ENCODE results near the gene FARSB.

FARSB gene

DNA sequence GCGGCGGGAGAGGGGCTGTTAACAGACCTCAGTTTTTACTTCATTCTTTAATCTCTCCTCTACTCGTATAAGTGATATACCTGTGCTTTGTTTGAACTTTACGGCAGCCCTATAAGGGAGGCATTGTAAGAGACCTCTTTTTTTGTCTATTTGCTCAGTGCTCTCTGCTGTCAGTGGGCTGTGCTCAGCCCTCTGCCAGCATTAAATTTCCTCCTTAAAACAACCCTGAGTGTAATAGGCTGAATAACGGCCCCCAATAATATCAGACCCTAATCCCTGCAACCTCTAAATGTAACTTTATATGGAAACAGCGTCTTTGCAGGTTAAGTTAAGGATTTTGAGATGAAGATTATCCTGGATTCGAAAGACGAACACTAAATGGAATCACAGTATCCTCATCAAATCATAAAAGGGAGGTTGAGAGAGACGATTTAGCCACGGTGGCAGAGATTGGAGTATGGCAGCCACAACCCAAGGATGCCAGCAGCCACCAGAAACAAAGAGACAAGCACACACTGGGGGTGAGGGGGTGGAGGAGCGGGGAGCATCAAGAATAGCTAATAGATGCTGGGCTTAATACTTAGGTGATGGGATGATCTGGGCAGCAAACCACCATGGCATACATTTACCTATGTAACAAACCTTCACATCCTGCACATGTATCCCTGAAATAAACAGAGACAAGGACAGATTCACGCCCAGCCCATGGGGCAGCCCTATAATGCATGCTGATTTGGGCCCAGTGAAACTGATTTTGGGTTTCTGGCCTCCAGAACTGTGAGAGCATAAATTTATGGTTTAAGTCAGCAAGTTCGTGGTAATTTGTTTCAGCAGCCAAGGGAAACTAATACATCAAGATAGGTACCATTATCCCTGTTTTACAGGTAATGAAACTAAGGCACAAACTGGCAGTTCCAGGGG is 894 bp upstream of the FARSB start:
- no peak for DNase-seq

DNA sequence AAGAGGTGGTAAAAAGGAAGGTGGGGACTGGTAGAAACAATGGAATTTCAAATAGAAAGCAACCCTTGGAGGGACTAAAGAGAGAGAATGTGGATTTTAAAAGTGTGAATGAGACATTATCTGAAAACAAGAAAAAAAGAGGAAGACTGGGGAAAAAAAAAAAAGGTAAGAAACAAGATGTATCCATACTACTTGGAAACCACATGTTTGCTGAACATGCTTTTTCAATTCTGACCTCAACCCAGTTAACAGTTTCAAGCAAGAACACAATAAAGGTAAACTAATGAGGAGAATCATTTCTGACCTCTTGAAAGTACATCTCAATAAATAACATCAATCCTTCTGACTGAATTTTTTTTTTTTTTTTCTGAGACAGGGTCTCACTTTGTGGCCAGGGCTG is 2.6 kb downstream of the FARSB start:
- no peak for DNase-seq

DNA sequence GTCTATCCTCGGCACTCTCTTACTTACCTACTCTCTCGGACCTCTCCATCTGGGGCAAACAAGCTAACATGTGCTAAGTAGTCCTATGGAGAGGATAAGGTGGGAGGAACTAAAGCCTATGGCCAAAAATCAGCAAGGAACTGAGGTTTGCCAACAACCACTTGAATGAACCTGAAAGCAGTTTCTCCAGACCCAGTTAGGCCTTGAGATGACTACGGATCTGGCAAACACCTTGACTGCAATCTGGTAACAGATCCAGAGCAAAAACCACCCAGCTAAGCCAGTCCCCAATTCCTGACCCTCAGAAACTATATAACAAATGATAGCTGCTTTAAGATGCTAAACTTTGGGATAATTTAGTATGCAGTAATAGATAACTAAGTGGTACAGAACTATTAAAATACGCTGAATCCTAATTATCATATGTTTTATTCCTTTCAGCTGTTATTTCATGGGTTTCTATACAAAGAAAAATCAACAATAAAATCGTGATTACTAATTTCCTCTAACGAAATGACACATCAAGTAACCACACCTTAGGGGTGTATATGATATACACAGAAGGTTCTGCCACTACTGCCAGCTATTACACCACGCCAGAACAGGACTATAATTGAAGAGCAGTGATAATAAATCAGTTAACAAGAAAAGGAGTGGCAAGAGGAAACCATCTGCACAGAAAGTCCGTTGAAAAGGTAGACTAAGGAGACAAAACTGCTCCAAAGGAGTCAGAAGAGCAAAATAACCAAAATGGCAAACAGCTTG is 3.2 kb downstream of the FARSB start:
- DNase-seq = no peak

DNA sequence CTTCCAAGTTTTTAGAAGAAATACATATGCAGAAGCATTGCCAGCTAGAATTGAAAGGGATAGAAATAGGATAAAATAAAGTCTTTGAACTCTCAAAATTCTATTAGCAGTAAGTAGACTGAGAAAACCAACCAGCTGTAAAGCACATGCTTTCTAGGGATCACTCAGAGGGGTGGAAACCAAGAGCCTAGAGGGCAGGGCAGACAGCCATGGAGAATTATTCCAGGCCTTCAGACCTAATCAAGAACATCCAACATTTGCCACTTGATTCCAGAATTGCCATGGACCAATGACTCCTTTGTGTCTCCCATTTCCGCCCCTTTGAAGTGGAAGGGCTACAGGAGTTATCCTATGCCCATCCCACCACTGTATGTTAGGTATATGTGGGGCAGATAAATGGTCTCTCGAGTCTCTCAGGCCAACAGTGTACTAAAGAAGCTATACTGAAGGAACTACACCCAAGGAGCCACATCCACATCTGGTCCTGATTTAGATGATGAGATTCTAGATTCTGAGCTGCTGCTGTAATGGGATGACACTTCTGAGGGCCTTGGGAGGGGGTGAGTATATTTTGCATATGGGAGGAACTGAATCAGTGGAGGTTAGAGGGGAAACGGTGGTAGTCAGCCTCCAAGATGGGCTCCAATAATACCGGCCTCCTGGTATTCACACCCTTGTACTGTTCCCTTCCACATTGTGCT is 4.0 kb downstream of the FARSB start:
- DNase-seq = no peak

DNA sequence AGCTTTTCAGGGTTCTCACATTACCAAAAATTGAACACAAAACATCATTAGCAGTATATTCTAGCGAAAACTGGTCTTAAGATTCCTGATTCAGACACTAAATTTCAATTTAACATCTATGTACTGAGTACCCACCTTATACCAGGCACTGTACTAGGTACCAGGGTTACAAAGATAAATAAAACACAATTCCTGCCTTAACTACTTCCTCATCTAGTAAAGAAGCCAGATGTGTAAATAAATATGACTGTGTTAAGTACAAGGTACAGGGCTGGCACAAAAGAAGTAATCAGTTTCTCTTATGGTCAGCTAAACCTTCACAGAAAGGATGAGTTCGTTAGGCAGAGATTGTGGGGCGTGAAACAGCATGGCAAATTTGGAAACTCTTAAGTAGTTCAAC is 6.1 kb downstream of the FARSB start:
- DNase-seq = no peak

DNA sequence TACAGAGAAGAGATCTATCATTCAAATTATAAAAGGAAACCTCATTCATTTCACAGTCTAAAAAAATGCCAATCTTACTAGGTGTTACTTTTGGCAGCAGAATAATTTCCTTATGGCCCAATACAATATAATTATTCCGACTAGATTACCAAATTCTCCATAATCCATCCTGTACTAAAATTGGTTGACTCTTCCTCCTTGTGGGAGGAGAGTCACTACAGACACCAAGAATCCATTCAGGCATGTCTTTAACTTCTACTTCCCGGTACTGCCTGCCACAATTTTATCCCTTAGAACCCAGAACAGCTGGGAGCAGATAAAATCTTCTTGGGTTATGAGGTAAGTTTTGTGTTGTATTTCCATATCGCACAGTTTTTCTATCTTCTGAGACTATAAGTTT is 9.9 kb downstream of the FARSB start:
- no peak for DNase-seq

DNA sequence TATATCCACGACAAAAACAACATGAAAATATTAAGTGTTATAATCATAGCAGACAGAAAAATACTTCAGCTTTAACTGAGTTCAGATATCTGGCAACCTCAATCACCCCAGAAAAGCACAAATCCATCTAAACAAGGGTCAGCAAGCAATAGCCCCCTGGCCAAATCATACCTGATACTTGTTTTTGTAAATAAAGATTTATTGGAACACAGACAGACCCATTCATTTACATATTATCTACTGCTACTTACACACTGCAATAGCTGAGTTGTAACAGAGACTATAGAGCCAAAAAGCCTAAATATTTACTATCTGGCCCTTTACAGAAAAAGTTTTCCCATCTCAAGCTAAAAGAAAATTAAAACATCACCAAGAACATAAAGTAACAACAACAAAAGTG is 12.8 kb downstream of the FARSB start:
- no peak for DNase-seq

DNA sequence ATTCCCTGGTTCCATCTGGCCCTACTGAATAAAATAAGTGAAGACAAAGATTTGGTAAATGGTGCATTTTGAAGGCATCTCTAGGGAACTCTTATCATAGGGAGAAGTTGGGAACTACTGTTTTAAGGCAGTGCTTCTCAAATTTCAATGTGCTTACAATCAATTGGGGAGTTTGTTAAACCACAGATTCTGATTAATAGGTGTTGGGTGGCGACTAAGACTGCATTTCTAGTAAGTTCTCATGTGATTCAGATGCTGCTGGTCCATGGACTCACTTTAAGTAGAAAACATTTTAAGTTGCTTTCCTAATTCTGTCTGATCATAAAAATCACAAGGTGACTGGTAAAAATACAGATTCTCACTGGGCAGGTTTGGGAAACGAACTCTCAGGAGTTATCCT is 14.6 kb downstream of the FARSB start:
- no peak for DNase-seq

DNA sequence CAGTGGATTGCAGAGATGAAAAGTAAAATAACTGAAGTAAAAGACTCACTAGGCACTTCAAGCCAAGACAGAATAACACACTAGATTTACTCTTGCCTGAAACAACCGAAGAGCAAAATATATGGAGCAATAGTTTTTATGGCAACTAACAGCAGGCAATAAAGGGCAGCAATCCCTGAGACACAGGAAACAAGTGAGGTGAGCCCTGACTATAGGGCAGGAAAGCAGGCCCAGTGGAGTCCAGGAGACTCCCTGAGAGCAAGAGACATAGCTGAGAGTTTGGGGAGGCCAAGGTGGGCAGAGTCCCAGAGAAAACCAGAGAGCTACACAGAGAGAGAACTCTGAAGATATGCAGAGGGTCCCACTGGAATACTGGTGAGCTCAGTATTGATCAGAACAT is 18.8 kb downstream of the FARSB start:
- no peak for DNase-seq

DNA sequence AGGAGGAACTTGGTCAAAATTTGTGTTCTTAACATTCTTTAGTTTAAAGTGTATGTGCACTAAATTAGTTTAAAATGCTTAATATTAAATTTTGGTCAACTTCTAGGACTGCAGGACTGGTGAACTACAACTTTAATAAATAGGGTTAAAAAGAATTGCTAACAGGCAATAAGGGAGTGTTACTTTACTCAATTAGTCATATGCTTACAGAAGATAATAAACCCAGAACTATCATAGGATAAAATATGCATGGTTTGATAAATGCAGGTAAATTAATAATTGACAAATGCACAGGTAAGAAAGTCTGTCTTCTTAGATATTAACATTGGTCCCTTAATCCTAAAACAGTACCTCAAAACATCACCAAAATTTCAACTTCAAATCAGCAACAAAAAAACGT is 20.6 kb downstream of the FARSB start:
- DNase-seq = no peak

DNA sequence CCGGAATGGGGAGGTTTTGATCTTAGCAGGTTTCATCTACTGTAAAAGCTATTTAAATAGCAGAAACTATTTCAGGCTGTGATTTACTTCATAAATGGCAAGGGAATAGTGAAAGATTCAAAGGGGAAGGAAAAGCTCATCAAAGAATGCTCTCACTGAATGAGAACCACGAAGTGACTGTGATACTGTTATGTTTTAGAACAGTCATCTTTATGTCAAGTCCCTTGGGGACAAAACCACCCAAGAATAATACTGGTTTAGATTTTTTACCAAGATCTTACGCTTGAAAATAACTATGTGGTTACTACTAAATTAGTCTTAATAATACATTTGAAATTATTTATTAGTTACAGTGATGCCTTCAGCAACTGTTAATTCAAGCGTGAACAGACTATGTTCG is 28.1 kb downstream of the FARSB start:
- no peak for DNase-seq

DNA sequence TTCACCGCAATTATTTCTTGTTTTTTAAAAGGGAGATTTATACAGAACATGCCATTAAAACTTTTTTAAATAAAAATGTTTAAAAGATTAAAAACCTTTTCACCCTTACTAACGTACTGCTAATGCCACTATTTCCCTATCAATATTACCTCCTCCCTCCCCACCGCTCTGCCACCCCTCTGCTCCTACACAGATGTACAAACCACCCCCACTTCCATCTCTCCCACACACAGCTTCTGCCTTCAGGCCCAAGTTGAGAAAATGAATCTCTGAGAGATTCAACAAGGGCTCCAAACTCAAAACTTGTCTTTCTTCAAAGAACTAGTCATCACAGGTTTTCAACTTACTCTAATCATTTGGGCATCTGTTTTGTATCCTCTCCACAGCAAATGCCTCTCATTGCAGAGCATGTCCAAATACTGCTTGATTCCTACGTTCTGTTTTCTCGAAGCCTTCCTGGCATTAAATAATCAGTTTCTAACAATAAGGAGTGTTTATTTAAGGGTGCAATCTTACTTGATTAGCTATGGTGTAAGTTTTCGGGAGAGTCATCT is 32.1 kb downstream of the FARSB start:
- DNase-seq = no peak

DNA sequence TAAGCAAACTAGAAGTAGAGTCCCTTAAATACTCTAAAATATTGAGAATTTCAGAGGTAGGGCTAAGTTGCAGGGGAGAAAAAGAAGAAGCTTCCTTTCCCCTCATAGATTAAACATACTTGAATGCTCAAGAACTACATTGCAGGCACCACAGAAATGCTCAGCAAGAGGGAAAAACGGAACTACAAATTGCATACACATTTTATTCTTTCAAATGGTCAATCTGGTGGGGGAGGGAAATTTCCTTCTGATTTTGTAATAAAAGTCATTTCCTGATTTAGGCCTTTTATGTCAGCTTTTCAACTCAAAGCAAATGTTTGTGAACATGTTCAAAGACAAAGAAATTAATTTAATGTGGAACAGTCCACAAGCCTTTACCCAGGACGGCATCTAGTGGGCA is 33.0 kb downstream of the FARSB start:
- no peak for DNase-seq

DNA sequence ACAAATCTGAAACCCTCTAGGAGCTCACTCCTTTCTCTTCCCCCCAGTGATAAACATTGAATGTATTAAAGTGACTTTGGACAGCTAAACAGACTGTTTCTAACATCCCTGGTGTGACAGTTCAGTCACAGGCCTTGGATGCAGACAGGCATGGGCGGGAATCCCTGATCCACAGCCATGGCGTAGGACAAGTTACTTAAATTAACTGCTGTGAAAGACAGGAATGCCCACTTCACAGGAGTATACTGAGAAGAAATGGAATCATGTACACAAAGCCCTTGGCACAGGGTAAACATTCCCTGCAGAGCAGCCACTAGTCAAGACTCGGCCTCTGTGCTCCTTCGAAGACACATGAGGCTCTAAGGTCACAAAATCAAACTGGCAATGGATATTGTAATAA is 34.0 kb downstream of the FARSB start:
- DNase-seq = no peak

DNA sequence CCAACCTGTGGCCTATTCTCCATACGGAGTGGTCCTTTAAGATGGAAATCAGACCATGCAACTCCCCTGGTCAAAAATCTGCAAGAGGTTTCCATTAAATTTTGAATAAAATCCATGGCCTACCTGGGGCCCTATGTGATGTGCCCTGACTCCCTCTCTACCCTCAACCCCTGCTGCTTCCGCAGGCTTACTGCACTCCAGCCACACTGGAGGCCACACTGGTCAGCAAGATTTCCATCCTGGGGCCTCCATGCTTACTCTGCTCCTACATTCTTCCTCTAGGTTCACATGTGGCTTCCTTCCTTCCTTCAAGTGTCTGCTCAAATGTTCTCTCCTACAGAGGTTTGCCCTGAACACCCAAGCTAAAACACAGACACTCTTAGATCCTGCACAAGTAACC is 40.6 kb downstream of the FARSB start:
- DNase-seq = no peak

DNA sequence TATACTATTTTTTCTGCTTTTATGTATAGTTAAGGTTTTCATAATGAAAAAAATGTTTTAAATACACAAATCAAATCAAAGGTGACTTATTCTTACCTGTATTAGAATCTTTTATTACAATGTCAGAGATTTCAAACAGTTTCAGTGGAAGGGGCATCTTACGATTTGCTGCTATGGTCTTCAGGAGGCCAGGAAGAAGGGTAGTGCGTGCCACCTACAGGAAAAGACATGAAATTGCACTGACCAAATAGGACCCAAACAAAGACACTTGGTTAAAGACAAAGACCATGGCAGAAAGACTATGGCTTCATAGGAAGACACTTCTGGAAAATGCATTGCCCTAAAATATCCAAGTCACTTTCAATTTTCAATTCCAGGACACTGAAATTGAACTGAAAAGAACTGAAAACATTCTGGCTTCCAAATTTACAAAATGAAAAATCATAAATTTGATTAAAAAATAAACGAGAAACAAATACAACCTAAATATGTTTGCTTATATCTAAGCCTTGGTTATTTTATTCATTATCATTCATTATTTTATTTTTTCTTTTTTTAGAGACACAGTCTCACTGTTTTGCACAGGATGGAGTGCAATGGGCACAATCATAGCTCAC is 42.1 kb downstream of the FARSB start:
- no peak for DNase-seq

DNA sequence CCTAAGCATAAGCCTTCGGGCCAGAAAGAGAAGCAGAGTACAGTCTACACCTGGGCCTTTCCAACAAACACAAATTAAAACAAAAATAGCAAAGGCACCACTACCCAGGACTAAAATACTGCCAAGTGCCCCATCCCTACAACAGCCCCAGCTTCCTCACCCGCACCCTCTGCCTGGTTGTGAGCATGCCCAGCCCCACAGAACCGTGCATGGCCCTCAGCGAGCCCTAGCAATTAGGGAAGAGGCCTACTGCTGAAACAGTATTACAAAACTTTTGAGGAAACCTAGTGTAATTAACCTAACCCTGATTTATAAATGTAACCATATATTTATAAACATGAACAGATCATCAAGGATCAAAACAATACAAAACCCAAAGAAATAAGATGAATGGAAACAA is 44.2 kb downstream of the FARSB start:
- no peak for DNase-seq

DNA sequence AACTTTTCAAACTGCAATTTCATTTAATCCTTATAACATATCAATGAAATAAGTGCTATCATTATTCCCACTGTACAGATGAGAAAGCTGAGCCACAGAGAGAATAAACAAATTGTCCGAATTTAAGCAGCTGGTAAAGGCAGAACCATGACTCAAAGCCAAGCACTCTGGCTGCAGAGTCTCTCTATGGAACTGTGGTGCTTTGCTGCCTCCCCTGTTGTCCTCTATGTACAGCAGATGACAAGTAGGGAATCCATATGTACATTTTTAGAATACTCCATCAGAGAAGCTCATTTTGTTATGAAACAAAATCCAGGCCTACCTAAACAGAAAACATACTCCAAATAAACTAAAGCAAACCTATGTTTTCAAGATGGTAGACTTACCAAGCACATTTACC is 45.1 kb downstream of the FARSB start:
- DNase-seq = no peak

DNA sequence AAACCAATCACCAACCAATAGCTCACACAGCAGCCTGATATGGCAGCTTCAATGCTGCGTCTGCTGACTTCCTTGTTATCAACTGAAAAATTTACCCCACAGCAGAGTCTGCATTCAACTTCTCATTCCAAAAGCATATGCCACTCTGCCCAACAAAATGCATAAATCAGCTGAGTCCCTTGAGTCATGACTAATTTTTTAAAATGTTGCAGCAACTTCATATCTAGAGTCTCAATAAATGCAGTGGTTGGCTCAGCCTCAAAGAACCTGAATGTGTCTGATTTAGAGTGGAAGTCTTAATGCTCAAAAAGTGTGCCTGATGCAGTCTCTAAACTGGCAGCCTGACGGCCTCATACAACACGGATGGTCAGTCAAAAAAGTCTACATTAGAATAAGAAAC is 46.5 kb downstream of the FARSB start:
- DNase-seq = no peak

DNA sequence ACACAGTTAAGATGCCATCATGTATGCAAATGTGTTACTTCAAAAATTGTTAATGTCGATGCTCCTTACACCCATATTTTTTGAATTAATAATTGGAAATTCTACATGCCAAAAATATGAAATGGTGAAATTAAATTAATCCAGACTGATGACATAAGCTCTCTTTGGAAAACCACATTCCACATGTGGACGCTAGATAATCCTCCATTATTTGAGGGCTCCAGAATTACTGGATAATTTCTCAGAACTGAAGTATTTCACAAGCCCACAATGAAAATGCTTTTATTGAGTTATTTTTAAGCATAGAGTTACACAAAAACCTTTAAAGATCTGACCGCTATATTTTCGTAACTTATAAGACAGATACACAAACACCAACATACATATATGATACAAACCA is 47.8 kb downstream of the FARSB start:
- no peak for DNase-seq

DNA sequence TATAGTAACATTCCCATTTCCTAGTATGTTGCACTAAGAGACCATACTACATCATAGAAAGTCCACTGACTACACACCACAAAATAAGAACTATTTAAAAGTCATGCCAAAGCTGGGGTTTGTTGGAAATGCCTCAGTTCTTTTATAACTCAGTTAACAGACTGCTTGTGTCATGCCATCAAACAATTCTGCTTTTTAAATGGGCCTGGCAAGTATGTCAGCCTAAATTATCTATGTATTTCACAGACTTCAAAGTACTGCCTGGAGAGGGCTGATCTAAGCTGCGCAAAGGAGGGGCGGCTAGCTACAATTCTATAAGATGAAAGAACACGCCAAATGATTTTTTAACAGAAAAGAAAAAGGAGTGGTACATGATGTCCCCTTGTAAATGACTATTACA is 49.6 kb downstream of the FARSB start:
- DNase-seq = no peak

DNA sequence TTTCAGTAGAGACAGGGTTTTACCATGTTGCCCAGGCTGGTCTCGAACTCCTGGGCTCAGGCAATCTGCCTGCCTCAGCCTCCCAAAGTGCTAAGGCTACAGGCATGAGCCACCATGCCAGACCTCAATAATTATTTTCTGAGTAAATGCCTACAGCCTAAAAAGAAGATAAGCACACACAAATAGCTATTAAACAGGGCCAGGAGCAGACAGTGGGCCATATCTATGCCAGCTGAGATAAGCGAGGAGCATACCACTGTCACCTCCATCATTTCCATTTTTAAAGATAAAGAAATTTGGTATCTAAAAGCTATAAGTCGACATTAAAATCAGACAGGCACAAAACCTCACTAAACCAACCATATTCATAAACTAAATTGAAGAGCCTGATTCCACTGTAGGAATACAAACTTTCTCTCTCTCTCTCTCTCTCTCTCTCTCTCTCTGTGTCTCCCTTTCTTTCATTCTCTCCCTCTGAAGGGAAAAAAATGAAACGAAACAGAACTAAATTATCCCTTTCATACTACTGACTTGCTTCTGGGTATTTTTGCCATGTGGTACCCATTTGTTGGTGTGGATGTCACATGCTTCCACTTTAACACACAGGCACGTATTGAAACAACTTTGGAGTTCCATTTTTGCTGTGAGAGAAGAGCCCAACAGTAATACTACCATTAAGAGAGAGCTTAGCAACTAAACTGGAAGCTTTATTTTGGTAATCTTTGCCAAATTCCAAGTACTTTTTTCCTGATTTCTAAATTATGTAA is 51.0 kb downstream of the FARSB start:
- DNase-seq = no peak

Data from activated CD4-positive, alpha-beta T cell treated with anti-CD3 and anti-CD28 coated beads, Interleukin-2, amount 50 U/mL, for 1 hour (primary cell).